ENCODE measurements around the gene SCARB1.

The SCARB1 gene

DNA sequence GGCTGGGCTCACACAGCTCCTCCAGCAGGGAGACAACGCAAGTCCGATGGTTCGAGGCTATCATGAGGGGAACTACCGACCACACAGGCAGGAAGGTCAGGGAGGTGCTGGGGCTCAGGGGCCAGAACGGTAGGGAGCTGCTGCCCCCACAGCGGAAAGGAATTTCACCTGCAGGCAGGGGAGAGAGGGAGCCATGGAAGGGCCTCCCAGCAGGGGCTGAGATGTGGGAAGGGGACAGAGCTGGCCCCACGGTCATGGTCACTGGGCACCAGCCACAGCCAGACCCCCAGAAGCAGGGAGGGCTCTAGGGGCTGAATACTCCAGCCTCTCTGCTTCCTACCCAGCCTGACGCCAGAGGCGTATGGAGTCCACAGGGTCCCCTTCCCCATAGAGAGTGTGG is 103.1 kb downstream of the SCARB1 start:
- DNase-seq (ENCODE audit: low spot score), result no peak

DNA sequence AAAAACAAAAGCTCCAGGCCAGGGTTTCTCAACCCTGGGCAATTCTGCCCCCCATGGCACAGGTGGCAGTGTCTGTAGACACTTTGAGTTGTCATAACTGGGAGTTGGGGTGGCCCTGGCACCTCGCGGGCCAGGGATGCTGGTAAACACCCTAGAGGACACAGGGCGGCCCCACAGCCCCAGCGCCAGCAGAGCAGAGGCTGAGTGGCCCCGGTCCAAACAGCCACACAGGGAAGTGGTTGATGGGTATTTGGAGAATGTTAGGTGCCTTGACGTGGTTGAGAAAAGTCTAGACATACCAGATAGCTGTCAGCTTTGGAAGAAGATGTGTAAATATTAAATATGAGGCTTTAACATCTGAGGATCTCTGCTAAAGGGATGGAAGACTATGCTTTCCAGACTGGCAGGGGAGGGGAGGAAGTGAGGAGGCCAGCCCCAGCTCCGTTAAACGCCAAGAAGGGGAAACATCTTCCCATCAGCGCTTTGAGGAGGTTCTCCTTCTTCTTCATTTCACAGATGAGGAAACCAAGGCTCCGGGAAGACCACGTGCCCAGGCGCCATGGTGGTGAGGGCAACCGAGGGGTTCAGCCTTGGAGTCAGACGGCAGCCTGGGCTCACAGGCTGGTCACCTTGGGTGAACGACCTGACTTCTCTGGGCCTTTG is 103.7 kb downstream of the SCARB1 start:
- no peak for DNase-seq (ENCODE audit: low spot score)

DNA sequence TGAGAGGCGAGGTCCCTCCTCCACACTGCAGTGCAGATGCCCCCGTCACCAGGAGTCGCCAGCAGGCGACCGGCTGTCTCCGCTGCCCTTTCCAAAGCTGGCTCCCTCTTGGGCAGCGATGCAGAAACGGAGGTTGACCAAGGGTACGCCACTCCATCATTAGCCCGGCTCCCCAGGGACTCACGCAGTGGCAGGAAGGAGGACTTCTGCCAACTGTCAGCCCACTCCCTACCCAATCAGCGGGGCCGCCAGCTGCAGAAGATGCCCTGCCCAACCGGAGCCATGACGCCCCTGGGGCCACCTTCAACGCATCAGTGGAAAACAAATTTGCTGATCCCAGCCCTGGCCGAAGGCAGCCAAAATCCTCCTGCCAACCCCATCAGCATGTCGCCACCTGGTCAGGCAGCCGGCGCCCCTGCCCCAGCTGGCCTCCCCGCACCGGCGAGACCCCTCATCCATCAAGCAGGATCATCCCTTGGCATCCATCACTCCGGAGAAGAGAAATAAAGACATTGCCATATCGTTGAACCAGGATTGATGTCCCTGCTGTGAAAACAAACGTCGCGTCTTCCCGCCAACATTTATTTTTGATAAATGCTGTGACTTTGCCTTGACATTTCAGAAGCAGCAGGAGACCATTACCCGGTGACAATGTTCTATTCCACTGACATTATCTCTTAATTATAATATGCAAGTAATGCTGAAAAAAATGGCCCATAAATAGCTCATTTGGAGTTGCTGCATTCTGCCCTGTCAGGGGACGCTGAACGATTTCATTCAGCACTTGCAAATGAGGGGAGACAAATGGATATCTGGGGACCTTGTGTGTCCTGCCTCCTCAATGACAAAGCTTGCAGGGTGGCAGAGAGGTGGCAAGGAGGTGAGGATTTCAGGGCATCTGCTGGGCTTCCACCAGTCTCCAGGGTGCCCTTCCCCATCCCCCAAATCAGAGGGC is 105.1 kb downstream of the SCARB1 start:
- no peak for DNase-seq (ENCODE audit: low spot score)

DNA sequence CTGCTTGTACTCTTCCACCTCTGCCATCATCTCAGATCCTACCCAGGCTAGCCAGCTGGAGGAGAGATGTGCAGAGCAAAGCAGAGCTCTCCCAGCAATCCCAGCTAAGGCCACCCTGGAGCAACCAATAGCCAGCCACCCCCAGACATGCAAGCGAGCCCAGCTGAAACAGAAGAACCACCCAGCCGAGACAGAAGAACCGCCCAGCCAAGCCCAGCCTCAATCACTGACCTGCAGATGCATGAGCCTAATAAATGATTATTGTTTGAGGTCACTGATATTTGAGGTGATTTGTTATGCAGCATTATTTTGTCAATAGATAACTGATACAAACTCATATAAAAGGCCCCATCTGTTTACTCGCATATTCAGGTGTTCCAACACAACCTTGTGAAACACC is 106.3 kb downstream of the SCARB1 start:
- no peak for DNase-seq (ENCODE audit: low spot score)

DNA sequence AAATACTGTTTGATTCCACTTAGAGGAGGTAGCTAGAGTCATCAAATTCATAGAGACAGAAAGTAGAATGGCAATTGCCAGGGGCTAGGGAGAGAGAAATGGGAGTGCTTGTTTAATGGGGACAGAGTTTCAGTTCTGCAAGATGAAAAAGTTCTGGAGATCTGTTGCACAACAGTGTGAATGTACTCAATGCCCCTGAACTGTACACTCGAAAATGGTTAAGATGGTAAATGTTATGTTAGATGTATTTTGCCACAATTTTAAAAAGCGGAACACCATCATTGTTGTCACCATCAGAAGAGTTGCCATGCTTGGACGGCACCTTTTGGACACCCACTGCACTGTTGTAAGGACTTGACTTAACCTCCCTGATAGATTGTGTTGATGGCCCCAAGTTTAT is 106.9 kb downstream of the SCARB1 start:
- no peak for DNase-seq (ENCODE audit: low spot score)

DNA sequence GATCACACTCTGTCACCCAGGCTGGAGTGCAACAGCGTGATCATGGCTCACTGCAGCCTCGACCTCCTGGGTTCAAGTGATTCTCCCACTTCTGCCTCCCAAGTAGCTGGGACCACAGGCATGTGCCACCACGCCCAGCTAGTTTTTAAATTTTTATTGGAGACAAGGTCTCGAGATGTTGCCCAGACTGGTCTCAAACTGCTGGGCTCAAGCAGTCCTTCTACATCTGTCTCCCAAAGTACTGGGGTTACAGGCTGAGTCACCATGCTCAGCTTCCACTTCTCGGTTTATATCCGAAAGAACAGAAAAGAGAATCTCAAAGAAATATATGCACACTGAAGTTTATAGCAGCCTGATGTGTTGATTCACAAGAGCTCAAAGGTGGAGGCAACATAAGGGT is 107.5 kb downstream of the SCARB1 start:
- no peak for DNase-seq (ENCODE audit: low spot score)

DNA sequence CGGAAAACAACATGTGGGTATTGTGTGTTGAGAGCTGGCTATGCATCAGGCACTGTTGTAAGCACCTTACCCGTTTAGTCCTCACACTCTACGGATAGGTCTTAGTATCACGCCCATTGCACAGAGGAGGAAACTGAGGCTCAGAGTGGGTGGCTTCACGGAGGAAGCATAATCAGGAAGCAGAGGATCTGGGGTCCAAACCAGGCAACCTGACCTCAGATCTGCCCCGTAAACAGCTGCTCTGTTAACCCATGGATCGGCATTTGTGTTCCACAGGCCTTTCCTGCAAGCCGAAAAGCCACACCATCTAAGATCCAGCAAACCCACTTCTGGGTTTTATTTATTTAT is 107.9 kb downstream of the SCARB1 start:
- DNase-seq (ENCODE audit: low spot score), result no peak

DNA sequence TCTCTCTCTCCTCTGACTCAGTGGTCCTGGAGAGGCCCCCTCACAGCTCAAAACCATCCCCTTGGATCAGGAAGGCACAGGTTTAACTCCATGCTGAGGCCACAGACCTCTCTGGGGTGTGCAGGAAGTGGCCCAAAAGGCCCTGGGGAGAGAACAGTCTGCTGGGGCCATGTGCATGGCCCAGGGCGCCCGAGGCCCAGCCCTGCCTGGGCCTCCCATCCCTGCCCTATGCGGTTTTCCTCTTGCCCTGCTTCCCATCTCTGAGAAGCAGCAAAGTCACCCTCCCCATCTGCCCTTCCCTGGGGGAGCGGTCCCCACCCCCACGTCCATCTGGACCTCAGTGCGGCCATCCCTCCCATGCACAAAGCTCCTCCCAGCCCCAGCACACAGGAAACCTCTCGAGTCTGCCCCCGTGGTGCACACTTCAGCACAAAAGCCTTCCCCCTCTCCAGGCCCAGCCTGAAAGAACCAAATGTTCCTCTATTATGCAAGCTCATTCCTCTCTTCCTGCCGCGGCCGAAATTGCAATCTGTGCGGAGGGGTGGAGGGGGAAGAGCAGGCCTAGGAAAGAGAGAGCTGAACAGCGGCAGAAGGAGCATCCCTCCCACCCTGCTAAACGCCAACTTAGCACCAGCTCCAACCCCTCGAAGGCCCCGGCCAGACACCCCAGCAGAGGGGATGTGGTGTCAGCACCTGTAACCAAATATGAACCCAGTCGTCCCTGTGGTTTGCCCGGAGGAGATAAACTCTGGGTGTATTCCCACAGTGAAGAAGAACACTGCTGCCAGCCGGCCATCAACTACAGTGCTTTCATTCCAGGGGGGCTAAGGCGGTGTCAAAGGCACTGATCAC is 108.5 kb downstream of the SCARB1 start:
- DNase-seq (ENCODE audit: low spot score), result peak; percentile 70

DNA sequence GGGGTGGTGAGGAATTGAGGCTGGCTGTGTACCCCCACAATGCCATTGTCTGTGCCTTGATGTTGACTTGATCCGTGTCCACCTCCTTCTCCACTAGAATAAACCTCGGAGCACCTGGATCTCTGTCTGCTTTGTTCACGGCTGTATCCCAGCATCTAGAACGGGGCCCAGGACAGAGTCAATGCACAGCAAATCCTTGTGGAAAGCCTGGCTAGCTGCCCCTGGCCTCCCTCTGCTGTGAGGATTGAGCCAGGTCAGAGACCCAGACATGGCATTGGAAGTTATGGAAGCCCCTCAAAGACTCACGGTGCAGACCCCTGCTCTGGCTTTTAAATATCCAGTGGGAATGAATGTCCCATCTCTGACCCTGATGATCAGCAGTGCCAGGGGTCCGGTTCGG is 109.2 kb downstream of the SCARB1 start:
- no peak for DNase-seq (ENCODE audit: low spot score)

DNA sequence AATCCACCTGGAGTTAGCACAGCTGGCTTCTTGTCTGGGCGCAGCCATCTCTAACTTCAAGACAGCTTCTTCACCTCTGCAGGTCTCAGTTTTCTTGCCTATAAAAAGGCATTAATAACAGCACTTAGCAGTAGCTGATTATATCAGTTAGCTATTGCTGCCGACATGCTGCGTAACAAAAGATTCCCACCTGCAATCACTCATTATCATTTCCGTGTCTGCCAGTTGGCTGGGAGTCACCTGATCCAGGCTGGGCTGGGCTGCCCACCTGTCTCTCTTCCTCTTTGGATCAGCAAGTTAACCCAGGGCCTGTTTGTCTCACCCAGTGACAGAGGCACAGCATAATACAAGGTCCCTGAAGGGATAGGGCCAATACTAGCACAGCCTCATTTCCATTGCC is 109.7 kb downstream of the SCARB1 start:
- DNase-seq (ENCODE audit: low spot score), result no peak

DNA sequence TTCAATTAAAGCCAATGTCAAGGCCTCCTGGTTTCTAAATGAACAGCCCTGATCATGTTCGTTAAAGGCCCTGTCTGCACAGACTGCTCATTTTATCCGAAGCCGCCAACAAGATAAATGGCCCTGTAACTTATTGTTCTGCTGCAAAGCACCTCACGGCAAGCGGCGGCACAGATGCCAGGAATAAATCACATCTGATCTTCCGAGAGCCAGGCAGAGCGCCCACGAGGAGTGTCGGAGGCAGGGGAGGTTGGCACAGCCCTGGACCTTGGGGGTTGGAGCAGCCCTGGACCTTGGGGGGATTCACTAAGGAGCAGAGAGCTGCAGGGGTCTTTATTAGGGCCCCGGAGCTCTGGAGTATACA is 110.5 kb downstream of the SCARB1 start:
- DNase-seq (ENCODE audit: low spot score), result no peak

DNA sequence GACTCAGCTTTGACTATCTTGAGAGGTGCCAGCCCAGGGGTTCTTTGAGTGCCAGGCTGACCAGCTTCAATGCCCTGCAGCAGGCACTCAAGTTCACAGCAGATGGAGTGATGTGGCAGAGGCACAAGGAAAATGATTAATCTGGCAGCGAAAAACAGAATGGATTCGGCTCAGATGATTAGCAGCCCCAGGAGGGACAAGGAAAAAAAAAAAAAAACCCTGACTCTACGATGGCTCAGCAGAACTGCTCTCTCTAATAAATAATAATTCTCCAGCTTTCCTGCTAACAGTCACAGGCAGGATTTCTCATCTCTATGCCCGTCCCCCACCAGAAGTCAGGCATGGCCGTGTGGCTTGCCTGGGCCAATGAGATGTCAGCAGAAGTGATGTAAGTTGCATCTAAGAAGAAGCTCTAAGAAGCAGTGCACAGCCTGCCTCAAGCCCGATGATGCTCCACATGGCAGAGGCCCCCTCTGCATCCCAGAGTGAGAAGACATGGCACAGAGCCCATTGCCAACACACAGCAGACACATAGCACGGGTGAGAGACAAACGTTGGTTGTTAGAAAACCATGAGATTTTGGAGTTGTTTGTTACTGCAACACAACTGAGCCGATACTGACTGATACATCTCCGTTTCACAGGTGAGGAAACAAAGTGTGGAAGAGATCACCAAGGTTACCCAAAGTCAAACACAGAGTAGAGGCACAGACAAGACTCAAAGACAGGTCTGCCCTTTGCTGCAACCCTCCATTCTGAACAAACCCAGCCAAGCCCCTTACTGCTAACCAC is 111.0 kb downstream of the SCARB1 start:
- DNase-seq (ENCODE audit: low spot score), result no peak

DNA sequence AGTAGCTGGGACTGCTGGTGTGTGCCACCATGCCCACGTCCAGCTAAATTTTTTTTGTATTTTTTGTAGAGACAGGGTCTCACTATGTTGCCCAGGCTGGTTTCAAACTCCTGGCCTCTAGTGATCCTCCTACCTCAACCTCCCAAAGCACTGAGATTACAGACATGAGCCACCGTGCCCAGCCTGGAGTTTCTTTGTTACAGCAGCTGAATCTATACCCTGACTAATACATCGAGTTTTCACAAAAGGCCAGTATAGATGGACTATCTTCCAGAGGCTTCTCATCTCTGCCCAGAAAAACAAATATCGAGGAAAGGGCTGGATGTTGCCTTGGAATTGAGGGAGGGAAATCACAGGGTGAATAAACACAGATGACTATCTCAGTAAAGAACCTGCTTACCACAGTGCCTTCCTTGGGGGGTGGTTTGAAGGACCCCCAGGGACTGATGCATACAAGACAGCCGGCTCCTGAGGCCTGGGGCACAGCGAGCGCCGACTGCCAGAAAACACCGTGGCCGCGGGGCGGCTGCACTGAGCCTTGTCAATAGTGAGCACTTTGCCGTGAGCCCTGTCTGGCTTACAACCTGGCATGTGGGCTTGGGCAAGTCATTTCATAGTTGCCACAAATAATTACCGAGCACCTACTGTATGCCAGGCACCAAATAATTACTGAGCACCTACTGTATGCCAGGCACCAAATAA is 111.9 kb downstream of the SCARB1 start:
- DNase-seq (ENCODE audit: low spot score), result no peak

DNA sequence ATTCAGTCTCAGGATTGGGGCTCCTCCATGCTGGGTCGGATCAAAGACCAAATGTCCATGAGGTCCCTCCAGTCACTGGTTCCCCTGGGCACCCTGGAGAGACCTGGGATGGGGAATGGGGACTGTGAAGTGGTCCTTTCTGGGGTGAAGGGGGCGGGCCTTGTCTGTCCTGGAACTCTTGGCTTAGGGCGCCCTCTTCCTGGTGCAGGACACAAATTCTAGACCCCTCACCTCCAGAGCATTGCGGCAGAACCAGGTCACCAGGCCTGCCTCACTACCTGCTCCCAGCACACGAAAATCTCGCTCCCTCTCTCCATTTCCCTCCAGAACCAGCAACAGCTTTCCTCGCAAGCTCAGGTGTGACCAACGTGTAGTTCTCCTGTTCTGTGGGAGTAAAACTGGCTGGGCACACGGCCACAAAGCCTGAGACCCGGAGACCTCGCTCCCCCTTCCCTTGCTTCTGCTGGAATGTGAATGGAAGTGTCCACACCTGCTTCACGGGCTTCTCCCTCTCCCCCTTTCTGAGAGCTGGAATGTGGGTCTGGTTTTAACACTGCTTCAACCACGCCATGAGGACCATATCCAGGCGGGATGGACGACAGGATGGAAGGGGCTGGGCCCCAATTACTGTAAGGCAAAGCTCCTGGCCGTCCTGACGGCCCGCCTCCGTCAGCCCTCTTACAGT is 112.7 kb downstream of the SCARB1 start:
- peak; percentile 77 for DNase-seq (ENCODE audit: low spot score)

DNA sequence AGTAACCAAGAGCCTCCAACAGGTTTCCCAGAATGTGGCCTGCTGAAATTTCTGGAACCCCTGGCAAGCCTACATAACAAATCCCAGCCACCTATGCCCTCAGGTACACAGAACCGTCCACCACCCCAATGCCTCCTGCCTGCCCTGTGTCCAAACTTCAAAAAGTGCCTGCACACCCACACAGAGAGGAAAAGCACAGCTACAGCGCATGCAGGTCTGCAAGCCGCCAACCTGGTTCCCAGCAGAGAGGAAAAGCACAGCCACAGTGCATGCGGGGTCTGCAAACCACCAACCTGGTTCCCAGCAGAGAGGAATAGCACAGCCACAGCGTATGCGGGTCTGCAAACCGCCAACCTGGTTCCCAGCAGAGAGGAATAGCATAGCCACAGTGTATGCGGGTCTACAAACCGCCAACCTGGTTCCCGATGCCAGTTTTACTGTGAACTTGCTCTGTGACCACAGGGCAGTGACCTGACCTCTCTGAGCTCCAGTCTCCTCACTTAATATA is 113.5 kb downstream of the SCARB1 start:
- DNase-seq (ENCODE audit: low spot score), result no peak

DNA sequence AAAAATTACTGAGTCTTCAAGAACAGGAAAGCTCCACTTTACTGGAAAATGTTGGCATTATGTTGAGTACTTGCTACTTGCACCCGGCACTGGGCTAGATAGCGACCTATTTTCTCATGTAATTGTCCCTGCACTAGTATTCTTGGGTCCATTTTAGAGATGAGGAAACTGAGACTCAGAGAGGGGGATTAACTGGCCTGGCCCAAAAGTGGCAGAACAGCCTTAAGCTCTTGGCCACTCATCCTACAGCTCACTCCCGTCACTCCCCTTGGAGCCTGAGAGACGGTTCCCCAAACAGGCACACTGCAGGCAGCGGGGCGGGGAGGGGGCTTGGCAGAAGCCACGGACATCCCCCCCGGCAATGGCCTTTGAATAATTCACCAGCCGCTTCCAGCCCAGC is 113.9 kb downstream of the SCARB1 start:
- no peak for DNase-seq (ENCODE audit: low spot score)

DNA sequence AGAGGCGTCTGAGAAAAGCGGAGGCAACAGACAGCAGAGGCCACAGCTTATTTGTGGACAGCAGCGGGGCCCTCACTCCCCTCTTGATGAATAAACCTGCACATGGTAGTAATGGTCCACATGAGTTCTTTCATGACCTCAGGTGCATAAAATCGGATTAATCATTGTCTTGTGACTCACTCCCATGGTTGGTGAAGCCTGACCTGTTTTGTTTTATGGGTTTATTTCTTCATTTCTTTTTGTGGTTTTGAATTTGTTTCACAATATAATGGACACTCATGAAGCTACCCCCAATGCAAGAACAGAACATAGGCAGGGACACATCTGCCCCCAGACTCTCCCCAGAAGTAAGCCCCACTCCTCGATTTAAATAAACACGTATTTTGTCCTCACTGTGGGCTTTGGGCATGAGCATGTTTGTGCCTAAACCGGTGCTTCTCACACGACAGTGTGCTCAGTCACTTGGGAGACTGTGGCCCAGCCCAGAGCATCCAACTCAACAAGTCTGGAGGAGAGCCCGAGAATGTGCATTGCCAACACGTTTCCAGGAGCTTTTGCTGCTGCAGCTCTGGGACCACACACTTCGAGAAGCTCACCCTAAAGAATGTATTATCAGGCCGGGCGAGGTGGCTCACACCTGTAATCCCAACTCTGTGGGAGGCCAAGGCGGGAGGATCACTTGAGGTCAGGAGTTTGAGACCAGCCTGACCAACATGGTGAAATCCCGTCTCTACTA is 116.1 kb downstream of the SCARB1 start:
- no peak for DNase-seq (ENCODE audit: low spot score)

DNA sequence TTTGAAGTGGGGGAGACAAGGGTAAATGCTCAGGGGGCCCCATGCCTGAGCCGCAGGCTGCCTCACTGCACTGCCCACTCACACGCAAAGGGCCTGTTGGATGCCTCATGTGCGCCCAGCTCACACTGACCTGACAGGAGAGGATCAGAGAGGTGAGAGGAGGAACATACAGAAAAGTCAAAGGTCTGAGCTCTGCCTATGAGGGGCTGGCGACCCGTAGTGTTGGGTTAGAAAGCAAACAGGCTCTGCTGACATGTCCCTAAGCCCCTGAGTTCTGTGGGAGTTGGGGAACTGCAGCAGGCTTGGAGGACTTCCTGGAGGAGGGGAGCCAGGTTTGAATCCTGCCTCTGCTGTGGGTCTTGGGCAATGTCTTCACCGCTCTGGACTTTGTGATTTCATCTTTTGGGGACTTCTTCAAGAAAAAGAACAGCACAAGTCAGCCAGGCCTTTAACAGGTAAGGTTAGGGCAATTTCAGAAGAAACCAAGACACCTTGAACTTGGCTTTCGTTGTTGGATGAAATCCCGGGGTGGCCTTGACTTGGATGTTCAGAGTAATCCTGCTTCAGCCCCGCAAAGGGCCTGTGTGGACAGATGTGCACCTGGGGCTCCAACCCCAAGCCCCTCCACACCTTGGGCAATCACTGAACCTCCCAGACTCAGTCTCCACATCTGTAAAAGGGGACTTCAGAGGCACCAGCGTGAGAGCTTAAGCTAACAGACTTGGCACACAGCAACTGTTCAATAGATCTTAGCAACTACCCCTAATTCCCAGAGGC is 116.8 kb downstream of the SCARB1 start:
- DNase-seq (ENCODE audit: low spot score), result no peak

Measured in ecto neural progenitor cell (in vitro differentiated cells).